Measurements from ENCODE around the gene RASSF5.

Gene RASSF5

GRCh38 chr1:206510371-206510770 lies 3.0 kb downstream of the RASSF5 start:
- TF ChIP-seq GATA2 (IDR thresholded peaks at IDR 0.05; ENCODE audit: low read depth, low read length) (no peak), GATA3 (IDR thresholded peaks at IDR 0.05; ENCODE audit: low read depth, low read length) (no peak)

- TF ChIP-seq GATA3 (IDR thresholded peaks at IDR 0.05; ENCODE audit: low read depth, low read length) (no peak), GATA2 (IDR thresholded peaks at IDR 0.05; ENCODE audit: low read depth, low read length) (no peak)
Measured at GRCh38 chr1:206511362-206512057, 4.2 kb downstream of the RASSF5 start.

GRCh38 chr1:206512058-206512850 lies 4.9 kb downstream of the RASSF5 start:
- TF ChIP-seq GATA2 (IDR thresholded peaks at IDR 0.05; ENCODE audit: low read depth, low read length): no peak
- TF ChIP-seq GATA3 (IDR thresholded peaks at IDR 0.05; ENCODE audit: low read depth, low read length): no peak

GRCh38 chr1:206512851-206513180 lies 5.5 kb downstream of the RASSF5 start:
- TF ChIP-seq GATA3 (IDR thresholded peaks at IDR 0.05; ENCODE audit: low read depth, low read length) (no peak), GATA2 (IDR thresholded peaks at IDR 0.05; ENCODE audit: low read depth, low read length) (no peak)

- TF ChIP-seq GATA3 (IDR thresholded peaks at IDR 0.05; ENCODE audit: low read depth, low read length) (no peak), GATA2 (IDR thresholded peaks at IDR 0.05; ENCODE audit: low read depth, low read length) (no peak)
Measured at GRCh38 chr1:206513312-206514111, 6.2 kb downstream of the RASSF5 start.

- TF ChIP-seq GATA3 (IDR thresholded peaks at IDR 0.05; ENCODE audit: low read depth, low read length): no peak
- TF ChIP-seq GATA2 (IDR thresholded peaks at IDR 0.05; ENCODE audit: low read depth, low read length): peak; percentile 68; the same call in 1 of the 2 replicates
Measured at GRCh38 chr1:206514813-206515387, 7.6 kb downstream of the RASSF5 start.

- TF ChIP-seq GATA2 (IDR thresholded peaks at IDR 0.05; ENCODE audit: low read depth, low read length) (no peak), GATA3 (IDR thresholded peaks at IDR 0.05; ENCODE audit: low read depth, low read length) (no peak)
Measured at GRCh38 chr1:206516728-206516990, 9.3 kb downstream of the RASSF5 start.

- no peak for TF ChIP-seq GATA3 (IDR thresholded peaks at IDR 0.05; ENCODE audit: low read depth, low read length)
- no peak for TF ChIP-seq GATA2 (IDR thresholded peaks at IDR 0.05; ENCODE audit: low read depth, low read length)
Measured at GRCh38 chr1:206517784-206518183, 10.5 kb downstream of the RASSF5 start.

GRCh38 chr1:206518206-206518605 lies 10.9 kb downstream of the RASSF5 start:
- TF ChIP-seq GATA3 (IDR thresholded peaks at IDR 0.05; ENCODE audit: low read depth, low read length): no peak
- TF ChIP-seq GATA2 (IDR thresholded peaks at IDR 0.05; ENCODE audit: low read depth, low read length): no peak

- TF ChIP-seq GATA2 (IDR thresholded peaks at IDR 0.05; ENCODE audit: low read depth, low read length) (no peak), GATA3 (IDR thresholded peaks at IDR 0.05; ENCODE audit: low read depth, low read length) (no peak)
Measured at GRCh38 chr1:206518743-206519142, 11.4 kb downstream of the RASSF5 start.

- no peak for TF ChIP-seq GATA2 (IDR thresholded peaks at IDR 0.05; ENCODE audit: low read depth, low read length)
- no peak for TF ChIP-seq GATA3 (IDR thresholded peaks at IDR 0.05; ENCODE audit: low read depth, low read length)
Measured at GRCh38 chr1:206521127-206521526, 13.8 kb downstream of the RASSF5 start.

GRCh38 chr1:206521694-206522402 lies 14.5 kb downstream of the RASSF5 start:
- TF ChIP-seq GATA2 (IDR thresholded peaks at IDR 0.05; ENCODE audit: low read depth, low read length) (no peak), GATA3 (IDR thresholded peaks at IDR 0.05; ENCODE audit: low read depth, low read length) (no peak)

- TF ChIP-seq GATA2 (IDR thresholded peaks at IDR 0.05; ENCODE audit: low read depth, low read length): no peak
- no peak for TF ChIP-seq GATA3 (IDR thresholded peaks at IDR 0.05; ENCODE audit: low read depth, low read length)
Measured at GRCh38 chr1:206524739-206525364, 17.5 kb downstream of the RASSF5 start.

Data from SH-SY5Y (cell line).